ENCODE measurements around the gene KCNG1. TPM values are rescaled to one million over a fixed set of nuclear protein-coding genes. Genes with fewer than 3 reads are reported as not detected.

Gene KCNG1
- total RNA-seq, 1 donor from 2014 or later = 78.8 TPM

GRCh38 chr20:51062065-51062464, 39.2 kb upstream of the KCNG1 start:
- Mint-ChIP-seq H3K36me3 (no peaks in the 10 kb centered on the region), H3K27me3 (peaks cover 4% of the 10 kb centered on the region), H3K4me3 (no peak overlapping the region), H3K27ac (no peak overlapping the region), H3K9me3 (no peaks in the 10 kb centered on the region), H3K4me1 (ENCODE audit: unreplicated experiment) (peaks cover 27% of the 10 kb centered on the region)
- TF ChIP-seq CTCF (conservative IDR thresholded peaks at IDR 0.05) = no peak
- no peak for DNase-seq (ENCODE audit: extremely low spot score, unreplicated experiment)

- Mint-ChIP-seq H3K27ac (no peak overlapping the region), H3K4me3 (no peak overlapping the region), H3K4me1 (ENCODE audit: unreplicated experiment) (peaks cover 27% of the 10 kb centered on the region), H3K36me3 (no peaks in the 10 kb centered on the region), H3K9me3 (no peaks in the 10 kb centered on the region), H3K27me3 (peaks cover 4% of the 10 kb centered on the region)
- no peak for DNase-seq (ENCODE audit: extremely low spot score, unreplicated experiment)
- no peak for TF ChIP-seq CTCF (conservative IDR thresholded peaks at IDR 0.05)
These were observed 38.6 kb upstream of the KCNG1 start for GRCh38 chr20:51061418-51062045.

- Mint-ChIP-seq H3K27ac (no peak overlapping the region), H3K9me3 (no peaks in the 10 kb centered on the region), H3K36me3 (no peaks in the 10 kb centered on the region), H3K4me3 (no peak overlapping the region), H3K4me1 (ENCODE audit: unreplicated experiment) (peaks cover 27% of the 10 kb centered on the region), H3K27me3 (peaks cover 4% of the 10 kb centered on the region)
- no peak for DNase-seq (ENCODE audit: extremely low spot score, unreplicated experiment)
- no peak for TF ChIP-seq CTCF (conservative IDR thresholded peaks at IDR 0.05)
These were observed 37.4 kb upstream of the KCNG1 start for GRCh38 chr20:51060301-51060700.

- Mint-ChIP-seq H3K27me3 (peaks cover 4% of the 10 kb centered on the region), H3K9me3 (no peaks in the 10 kb centered on the region), H3K4me3 (no peak overlapping the region), H3K27ac (no peak overlapping the region), H3K36me3 (no peaks in the 10 kb centered on the region), H3K4me1 (ENCODE audit: unreplicated experiment) (peaks cover 27% of the 10 kb centered on the region)
- no peak for DNase-seq (ENCODE audit: extremely low spot score, unreplicated experiment)
- no peak for TF ChIP-seq CTCF (conservative IDR thresholded peaks at IDR 0.05)
These were observed 37.0 kb upstream of the KCNG1 start for GRCh38 chr20:51059862-51060261.

- H3K4me1 Mint-ChIP-seq (ENCODE audit: unreplicated experiment) = peaks cover 31% of the 10 kb centered on the region
- no peak overlapping the region for H3K4me3 Mint-ChIP-seq
- no peak overlapping the region for H3K27ac Mint-ChIP-seq
- H3K36me3 Mint-ChIP-seq = no peaks in the 10 kb centered on the region
- no peak for DNase-seq (ENCODE audit: extremely low spot score, unreplicated experiment)
- no peaks in the 10 kb centered on the region for H3K9me3 Mint-ChIP-seq
- no peak for TF ChIP-seq CTCF (conservative IDR thresholded peaks at IDR 0.05)
- H3K27me3 Mint-ChIP-seq = peaks cover 4% of the 10 kb centered on the region
These were observed 35.1 kb upstream of the KCNG1 start for GRCh38 chr20:51058017-51058416.

GRCh38 chr20:51054233-51054632, 31.3 kb upstream of the KCNG1 start:
- H3K4me3 Mint-ChIP-seq = no peak overlapping the region
- no peak for TF ChIP-seq CTCF (conservative IDR thresholded peaks at IDR 0.05)
- no peaks in the 10 kb centered on the region for H3K36me3 Mint-ChIP-seq
- no peaks in the 10 kb centered on the region for H3K9me3 Mint-ChIP-seq
- no peaks in the 10 kb centered on the region for H3K27me3 Mint-ChIP-seq
- DNase-seq (ENCODE audit: extremely low spot score, unreplicated experiment) = no peak
- H3K4me1 Mint-ChIP-seq (ENCODE audit: unreplicated experiment) = peaks cover 36% of the 10 kb centered on the region
- H3K27ac Mint-ChIP-seq = no peak overlapping the region
